ENCODE measurements around the gene COX6A2. TPM values are rescaled to one million over a fixed set of nuclear protein-coding genes. Genes with fewer than 3 reads are reported as not detected.

COX6A2 gene
- polyA plus RNA-seq, 1 donor (not counting 4 experiments of a cell fraction or from before 2014, with no cell fraction given) = not detected

DNA sequence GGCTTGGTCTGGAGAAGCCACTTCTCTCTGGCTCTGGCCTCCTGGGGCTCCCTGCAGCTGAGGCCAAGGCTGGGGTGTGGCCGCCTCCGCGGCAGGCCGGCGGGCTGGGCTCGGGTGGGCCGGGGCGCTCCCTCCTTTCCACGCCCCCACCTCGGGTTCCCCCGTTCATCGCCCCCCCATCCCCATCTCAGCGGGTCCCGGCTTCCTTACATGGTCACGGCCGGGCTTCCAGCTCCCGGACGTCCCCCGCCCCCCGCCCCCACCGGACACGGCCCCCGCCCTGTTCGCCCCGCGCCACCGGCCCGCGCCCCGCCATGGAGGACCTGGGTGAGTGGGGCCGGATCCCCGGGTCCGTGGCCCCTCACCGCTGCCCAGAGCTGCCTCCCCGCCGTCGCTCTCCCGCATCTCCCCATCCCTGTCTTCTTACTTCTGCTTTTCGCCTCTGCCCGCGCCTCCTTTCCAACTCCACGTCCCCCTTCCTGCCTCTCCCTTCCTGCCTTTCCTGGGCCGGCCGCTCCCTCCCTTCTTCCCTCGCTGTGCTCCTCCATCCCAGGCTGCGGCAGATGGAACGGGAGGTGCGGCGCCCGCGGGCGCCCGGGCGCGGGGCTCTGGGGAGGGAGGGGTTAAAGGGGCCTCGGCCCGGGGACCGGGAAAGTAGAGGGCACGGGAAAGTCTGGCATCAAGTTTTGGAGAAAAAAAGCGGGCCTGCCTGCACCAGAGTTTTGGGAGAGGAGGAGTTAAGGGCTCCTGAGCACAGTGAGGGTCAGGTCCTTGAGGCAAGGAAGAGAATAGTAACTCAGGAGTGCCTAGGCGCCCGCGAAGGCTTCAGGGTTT lies 43.9 kb upstream of the COX6A2 start, which contains the start of gene TGFB1I1:
TSS of gene TGFB1I1 (plus strand) at position 278 of the 834 bp plus-strand sequence. CDS start at position 315, 37 bp downstream.
- H4K20me1 ChIP-seq (ENCODE audit: control insufficient read depth, extremely low read depth, insufficient read depth, low read length) = no peaks in the 10 kb centered on the region
- TF ChIP-seq, protein P1, sequence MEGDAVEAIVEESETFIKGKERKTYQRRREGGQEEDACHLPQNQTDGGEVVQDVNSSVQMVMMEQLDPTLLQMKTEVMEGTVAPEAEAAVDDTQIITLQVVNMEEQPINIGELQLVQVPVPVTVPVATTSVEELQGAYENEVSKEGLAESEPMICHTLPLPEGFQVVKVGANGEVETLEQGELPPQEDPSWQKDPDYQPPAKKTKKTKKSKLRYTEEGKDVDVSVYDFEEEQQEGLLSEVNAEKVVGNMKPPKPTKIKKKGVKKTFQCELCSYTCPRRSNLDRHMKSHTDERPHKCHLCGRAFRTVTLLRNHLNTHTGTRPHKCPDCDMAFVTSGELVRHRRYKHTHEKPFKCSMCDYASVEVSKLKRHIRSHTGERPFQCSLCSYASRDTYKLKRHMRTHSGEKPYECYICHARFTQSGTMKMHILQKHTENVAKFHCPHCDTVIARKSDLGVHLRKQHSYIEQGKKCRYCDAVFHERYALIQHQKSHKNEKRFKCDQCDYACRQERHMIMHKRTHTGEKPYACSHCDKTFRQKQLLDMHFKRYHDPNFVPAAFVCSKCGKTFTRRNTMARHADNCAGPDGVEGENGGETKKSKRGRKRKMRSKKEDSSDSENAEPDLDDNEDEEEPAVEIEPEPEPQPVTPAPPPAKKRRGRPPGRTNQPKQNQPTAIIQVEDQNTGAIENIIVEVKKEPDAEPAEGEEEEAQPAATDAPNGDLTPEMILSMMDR (optimal IDR thresholded peaks at IDR 0.05 in 1 of 3, IDR thresholded peaks at IDR 0.05 in 1 of 3, conservative IDR thresholded peaks at IDR 0.05 in 1 of 3; ENCODE audit: extremely low read depth in 1 of 3, insufficient read depth in 2 of 3, low read length in 3 of 3) = no peak
- no peak for TF ChIP-seq EZH2 (IDR thresholded peaks at IDR 0.05; ENCODE audit: low read length)
- H3K36me3 ChIP-seq (ENCODE audit: control insufficient read depth in 2 of 2, extremely low read depth in 1 of 2, insufficient read depth in 2 of 2, low read length in 2 of 2) = peaks cover 0 to 6% of the 10 kb centered on the region in 2 experiments
- peak within 1 kb of the TSS; percentile 52 to 73 (median 65) for H3K4me3 ChIP-seq (ENCODE audit: control insufficient read depth in 2 of 3, extremely low read depth in 1 of 3, insufficient read depth in 2 of 3, low read depth in 1 of 3, low read length in 3 of 3)
- H3K4me1 ChIP-seq (ENCODE audit: control insufficient read depth, extremely low read depth, insufficient read depth, low read length) = peaks cover 5% of the 10 kb centered on the region
- H3K9me1 ChIP-seq (ENCODE audit: control insufficient read depth, extremely low read depth, insufficient read depth, low read length) = no peaks in the 10 kb centered on the region
- peak within 1 kb of the TSS; percentile 84 for H3K4me2 ChIP-seq (ENCODE audit: control insufficient read depth, extremely low read depth, insufficient read depth, low read depth, low read length)
- H3K9ac ChIP-seq (ENCODE audit: control insufficient read depth, extremely low read depth, insufficient read depth, low read length) = peak within 1 kb of the TSS; percentile 74
- DNase-seq (ENCODE audit: low read depth, low spot score) (no peak), FAIRE-seq (no peak)
- H2AFZ ChIP-seq (ENCODE audit: control insufficient read depth, low read length) = peak within 1 kb of the TSS; percentile 85
- no peaks in the 10 kb centered on the region for H3K27me3 ChIP-seq (ENCODE audit: control insufficient read depth, extremely low read depth, insufficient read depth, low read length)
- no peak within 1 kb of the TSS for H3K27ac ChIP-seq (ENCODE audit: control insufficient read depth, insufficient read depth, low read length)
- dilution Hi-C loops (cut with MboI; ENCODE audit: extremely low pct_ligation_motif_present, low sequenced_read_pairs) = no loop called here
- H3K79me2 ChIP-seq (ENCODE audit: control insufficient read depth, insufficient read depth, low read length) = no peaks in the 10 kb centered on the region
- H3K9me3 ChIP-seq (ENCODE audit: control insufficient read depth, low read depth, low read length) = no peaks in the 10 kb centered on the region

DNA sequence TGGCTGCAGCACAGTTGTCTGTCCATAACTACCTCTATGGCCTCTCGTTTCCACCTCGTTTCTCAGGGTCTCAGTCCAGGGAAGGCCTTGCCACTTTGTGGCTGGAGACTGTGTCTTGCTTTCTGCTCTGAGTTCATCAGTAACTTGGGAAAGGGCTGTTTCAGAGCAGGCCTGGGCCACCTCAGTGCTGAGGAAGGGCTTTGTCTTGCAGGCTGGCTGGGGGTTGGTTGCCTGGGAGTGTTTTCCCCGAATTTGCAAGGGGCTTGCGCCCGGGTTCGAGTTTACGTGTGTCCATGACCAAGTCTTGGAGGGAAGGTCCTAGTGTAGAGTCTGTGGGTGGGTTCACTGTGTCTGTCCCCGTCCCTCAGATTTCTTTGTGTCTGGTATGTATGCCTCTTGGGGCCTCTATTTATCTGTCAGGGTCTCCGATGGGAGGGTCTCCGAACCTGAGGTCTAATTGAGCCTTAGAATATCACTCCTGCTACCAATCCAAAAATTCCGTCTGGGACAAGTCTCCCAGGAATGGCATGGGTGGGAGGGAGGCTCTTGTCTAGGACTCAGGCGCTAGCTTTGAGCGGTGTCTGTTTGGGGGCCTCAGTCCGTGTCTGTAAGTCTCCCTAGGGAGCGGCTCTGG lies 43.2 kb upstream of the COX6A2 start:
- Histone ChIP-seq H3K36me3 (ENCODE audit: control insufficient read depth in 2 of 2, extremely low read depth in 1 of 2, insufficient read depth in 2 of 2, low read length in 2 of 2) (peaks cover 0 to 9% of the 10 kb centered on the region in 2 experiments), H3K4me1 (ENCODE audit: control insufficient read depth, extremely low read depth, insufficient read depth, low read length) (peaks cover 5% of the 10 kb centered on the region)
- no peak for FAIRE-seq

More for the DNA sequence above, 43.2 kb upstream of the COX6A2 start:
- peak overlapping the region; percentile 31 to 52 (median 52) for H3K4me3 ChIP-seq (ENCODE audit: control insufficient read depth in 2 of 3, extremely low read depth in 1 of 3, insufficient read depth in 2 of 3, low read depth in 1 of 3, low read length in 3 of 3)
- DNase-seq (ENCODE audit: low read depth, low spot score) = no peak
- peak overlapping the region; percentile 63 for H3K9ac ChIP-seq (ENCODE audit: control insufficient read depth, extremely low read depth, insufficient read depth, low read length)
- H2AFZ ChIP-seq (ENCODE audit: control insufficient read depth, low read length) = peak overlapping the region; percentile 79
- H3K9me3 ChIP-seq (ENCODE audit: control insufficient read depth, low read depth, low read length) = no peaks in the 10 kb centered on the region
- no peaks in the 10 kb centered on the region for H4K20me1 ChIP-seq (ENCODE audit: control insufficient read depth, extremely low read depth, insufficient read depth, low read length)
- dilution Hi-C loops (cut with MboI; ENCODE audit: extremely low pct_ligation_motif_present, low sequenced_read_pairs) = no loop called here
- H3K4me2 ChIP-seq (ENCODE audit: control insufficient read depth, extremely low read depth, insufficient read depth, low read depth, low read length) = peak overlapping the region; percentile 79
- TF ChIP-seq, protein P1 (optimal IDR thresholded peaks at IDR 0.05 in 1 of 3, IDR thresholded peaks at IDR 0.05 in 1 of 3, conservative IDR thresholded peaks at IDR 0.05 in 1 of 3; ENCODE audit: extremely low read depth in 1 of 3, insufficient read depth in 2 of 3, low read length in 3 of 3) = no peak
- TF ChIP-seq EZH2 (IDR thresholded peaks at IDR 0.05; ENCODE audit: low read length) = no peak
- H3K79me2 ChIP-seq (ENCODE audit: control insufficient read depth, insufficient read depth, low read length) = no peaks in the 10 kb centered on the region
- H3K27ac ChIP-seq (ENCODE audit: control insufficient read depth, insufficient read depth, low read length) = no peak overlapping the region
- H3K27me3 ChIP-seq (ENCODE audit: control insufficient read depth, extremely low read depth, insufficient read depth, low read length) = no peaks in the 10 kb centered on the region
- no peaks in the 10 kb centered on the region for H3K9me1 ChIP-seq (ENCODE audit: control insufficient read depth, extremely low read depth, insufficient read depth, low read length)

All from keratinocyte (primary cell).